CD4-positive, alpha-beta T cell (primary cell): ENCODE results near the gene ASH1L. TPM values are rescaled to one million over a fixed set of nuclear protein-coding genes. Genes with fewer than 3 reads are reported as not detected.

Experiments used
- ATAC-seq: fragments of 200-7000 bp; cut with Tn5 transposase; one replicate; pipeline ENCODE4 v1.10.0; 2022; ENCODE audit warnings: mild to moderate bottlenecking; ENCODE audit not compliant: poor library complexity
- CTCF ChIA-PET: fragments of 350-600 bp; sonication (Branson Sonifier 250); formaldehyde crosslinking; loops from one replicate; lab custom pipeline; 2021; ENCODE audit warnings: antibody characterized with exemption, inconsistent platforms; lab: Charles Lee
- POLR2A ChIA-PET: fragments of 350-600 bp; sonication (Branson Sonifier 250); formaldehyde crosslinking; loops from one replicate; lab custom pipeline; 2021; ENCODE audit warnings: antibody characterized with exemption, inconsistent platforms; lab: Charles Lee
- DNase-seq, 14 experiments: peaks; one replicate each; pipeline ENCODE4 v3.0.0-alpha.2; 2013 to 2020; ENCODE audit warnings: mixed read lengths in 2 of 14
- H3K27ac ChIP-seq, 2 donors: one replicate each; pipeline versions ENCODE4 v1.5.1 to v1.7.0; 2013; ENCODE audit warnings: low read length in 2 of 2, low read depth in 1 of 2, mild to moderate bottlenecking in 1 of 2
- H3K27me3 ChIP-seq, 2 experiments: 1 replicate in 1 of 2; 2 replicates in 1 of 2; pipeline versions ENCODE4 v1.6.1 to v1.7.0; 2013; ENCODE audit warnings: low read length in 2 of 2, control low read depth in 1 of 2, mild to moderate bottlenecking in 1 of 2, moderate library complexity in 1 of 2; ENCODE audit not compliant: insufficient read depth in 2 of 2, control insufficient read depth in 1 of 2
- H3K36me3 ChIP-seq: one replicate; pipeline ENCODE4 v1.6.1; 2013; ENCODE audit warnings: low read length, control low read depth; ENCODE audit not compliant: insufficient read depth
- H3K4me1 ChIP-seq: one replicate; pipeline ENCODE4 v1.6.1; 2013; ENCODE audit warnings: low read length, control low read depth; ENCODE audit not compliant: insufficient read depth
- H3K4me3 ChIP-seq: one replicate; pipeline ENCODE4 v1.5.1; 2013; ENCODE audit warnings: mild to moderate bottlenecking, low read length, moderate library complexity
- H3K9me3 ChIP-seq, 2 experiments: 1 replicate in 1 of 2; 2 replicates in 1 of 2; pipeline versions ENCODE4 v1.6.1 to v1.7.0; 2013; ENCODE audit warnings: low read length in 2 of 2, mild to moderate bottlenecking in 2 of 2, control low read depth in 1 of 2, moderate library complexity in 1 of 2; ENCODE audit not compliant: control insufficient read depth in 1 of 2, insufficient read depth in 1 of 2
- H3K27ac Mint-ChIP-seq: one replicate; pipeline ENCODE4 v1.8.0; 2020; ENCODE audit warnings: mixed read lengths
- H3K27me3 Mint-ChIP-seq: one replicate; pipeline ENCODE4 v1.8.0; 2021; ENCODE audit warnings: mixed read lengths
- H3K36me3 Mint-ChIP-seq: one replicate; pipeline ENCODE4 v1.8.0; 2021; ENCODE audit warnings: low read depth, mixed read lengths
- H3K4me1 Mint-ChIP-seq: one replicate; pipeline ENCODE4 v1.8.0; 2021; ENCODE audit warnings: low read depth, mixed read lengths
- H3K4me3 Mint-ChIP-seq: one replicate; pipeline ENCODE4 v1.8.0; 2020; ENCODE audit warnings: mild to moderate bottlenecking, mixed read lengths
- H3K9me3 Mint-ChIP-seq: one replicate; pipeline ENCODE4 v1.8.0; 2020; ENCODE audit warnings: mixed read lengths
- intact Hi-C, 2 experiments: fragments of 100-400 bp; cut with DNase I in 1 of 2; cut with micrococcal nuclease in 1 of 2; formaldehyde crosslinking; loops; one replicate each; pipeline versions ENCODE4 v1.15.1 to v1.9.0; 2023 to 2025; cut with DNase I, micrococcal nuclease
- total RNA-seq, 174 experiments: library from RNA in 2 of 174; stranded (reverse) in 2 of 174; gene quantifications; one replicate each; pipeline ENCODE4 v1.2.3 and lab custom pipeline; 2021 to 2026
- TF ChIP-seq, protein P1 (sequence below): fragments of 200-600 bp; IDR thresholded peaks from one replicate; pipeline ENCODE4 v1.8.0; 2022; ENCODE audit warnings: antibody characterized with exemption, mild to moderate bottlenecking

Gene ASH1L
- total RNA-seq, 2 experiments from 2014 or later: 71.0 to 72.8 TPM

DNA sequence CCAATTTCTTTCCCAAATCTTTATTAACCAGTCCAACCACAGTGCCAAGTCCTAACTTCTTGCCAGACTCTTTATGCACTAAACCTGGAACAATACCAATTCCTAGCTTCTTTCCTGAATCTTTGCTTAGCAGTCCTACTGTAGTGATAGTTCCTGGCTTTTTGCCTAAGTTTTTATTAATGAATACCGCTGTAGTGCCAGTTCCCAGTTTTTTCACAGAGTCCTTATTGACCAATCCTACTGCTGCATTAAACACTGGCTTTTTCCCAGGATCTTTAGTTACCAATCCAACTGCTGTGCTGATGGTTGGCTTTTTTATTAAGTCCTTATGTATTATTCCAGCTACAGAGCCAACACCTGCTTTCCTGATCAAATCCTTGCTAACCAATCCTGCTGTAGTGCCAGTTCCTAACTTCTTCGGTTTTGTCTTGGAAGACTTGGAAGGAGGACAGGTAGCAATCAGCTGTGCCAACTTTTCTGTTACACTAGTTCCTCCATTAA lies 80.8 kb downstream of the ASH1L start:
- intact Hi-C loops: no loop called here
- Histone ChIP-seq H3K27ac (no peak overlapping the region), H3K4me3 (no peak overlapping the region), H3K36me3 (peaks cover 47% of the 10 kb centered on the region), H3K4me1 (no peaks in the 10 kb centered on the region), H3K27me3 (no peaks in the 10 kb centered on the region), H3K9me3 (no peaks in the 10 kb centered on the region)
- POLR2A ChIA-PET: no interaction called here
- peaks cover 48% of the 10 kb centered on the region for H3K36me3 Mint-ChIP-seq
- DNase-seq: no peak
- TF ChIP-seq, protein P1, sequence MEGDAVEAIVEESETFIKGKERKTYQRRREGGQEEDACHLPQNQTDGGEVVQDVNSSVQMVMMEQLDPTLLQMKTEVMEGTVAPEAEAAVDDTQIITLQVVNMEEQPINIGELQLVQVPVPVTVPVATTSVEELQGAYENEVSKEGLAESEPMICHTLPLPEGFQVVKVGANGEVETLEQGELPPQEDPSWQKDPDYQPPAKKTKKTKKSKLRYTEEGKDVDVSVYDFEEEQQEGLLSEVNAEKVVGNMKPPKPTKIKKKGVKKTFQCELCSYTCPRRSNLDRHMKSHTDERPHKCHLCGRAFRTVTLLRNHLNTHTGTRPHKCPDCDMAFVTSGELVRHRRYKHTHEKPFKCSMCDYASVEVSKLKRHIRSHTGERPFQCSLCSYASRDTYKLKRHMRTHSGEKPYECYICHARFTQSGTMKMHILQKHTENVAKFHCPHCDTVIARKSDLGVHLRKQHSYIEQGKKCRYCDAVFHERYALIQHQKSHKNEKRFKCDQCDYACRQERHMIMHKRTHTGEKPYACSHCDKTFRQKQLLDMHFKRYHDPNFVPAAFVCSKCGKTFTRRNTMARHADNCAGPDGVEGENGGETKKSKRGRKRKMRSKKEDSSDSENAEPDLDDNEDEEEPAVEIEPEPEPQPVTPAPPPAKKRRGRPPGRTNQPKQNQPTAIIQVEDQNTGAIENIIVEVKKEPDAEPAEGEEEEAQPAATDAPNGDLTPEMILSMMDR: no peak
- no peak overlapping the region for H3K27ac Mint-ChIP-seq
- no peak overlapping the region for H3K4me3 Mint-ChIP-seq
- no peaks in the 10 kb centered on the region for H3K9me3 Mint-ChIP-seq
- no peak for ATAC-seq
- H3K4me1 Mint-ChIP-seq: peaks cover 23% of the 10 kb centered on the region
- CTCF ChIA-PET: interaction anchor here (1.0 kb wide), 1 partner anchor 12 kb away, joined by 3 read pairs; no protein-coding TSS in a partner anchor
- no peaks in the 10 kb centered on the region for H3K27me3 Mint-ChIP-seq

DNA sequence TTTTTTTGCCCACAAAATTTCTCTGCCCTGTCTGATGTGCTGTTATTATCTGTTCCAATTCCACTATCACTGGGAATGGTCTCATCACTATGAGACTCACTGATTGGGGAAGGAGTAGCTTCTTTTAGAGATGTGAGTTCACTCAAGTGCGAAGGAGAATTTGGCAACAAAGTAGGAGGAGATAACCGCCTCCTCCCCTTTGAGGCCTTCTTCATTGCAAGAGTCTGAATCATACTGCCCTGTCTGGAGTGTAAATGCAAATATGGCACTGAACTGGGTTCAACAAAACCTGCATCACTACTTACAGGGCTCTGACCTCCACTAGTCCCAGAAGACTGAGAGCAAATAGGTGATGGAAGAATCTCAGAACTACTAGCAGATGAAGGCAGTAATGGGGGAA lies 83.4 kb downstream of the ASH1L start:
- intact Hi-C loops: no loop called here
- TF ChIP-seq, protein P1: no peak
- ChIA-PET CTCF (interaction anchor here (1.8 kb wide), 1 partner anchor 17 kb away, joined by 5 read pairs; no protein-coding TSS in a partner anchor), POLR2A (no interaction called here)
- peaks cover 53% of the 10 kb centered on the region for H3K36me3 ChIP-seq
- no peaks in the 10 kb centered on the region for H3K4me1 ChIP-seq
- DNase-seq: no peak
- peaks cover 3% of the 10 kb centered on the region for H3K9me3 Mint-ChIP-seq
- no peak for ATAC-seq
- no peaks in the 10 kb centered on the region for H3K27me3 ChIP-seq
- H3K4me3 ChIP-seq: no peak overlapping the region
- H3K27ac ChIP-seq: no peak overlapping the region
- no peak overlapping the region for H3K27ac Mint-ChIP-seq
- H3K36me3 Mint-ChIP-seq: peaks cover 66% of the 10 kb centered on the region
- no peaks in the 10 kb centered on the region for H3K9me3 ChIP-seq
- H3K4me1 Mint-ChIP-seq: peaks cover 28% of the 10 kb centered on the region
- no peaks in the 10 kb centered on the region for H3K27me3 Mint-ChIP-seq
- no peak overlapping the region for H3K4me3 Mint-ChIP-seq

DNA sequence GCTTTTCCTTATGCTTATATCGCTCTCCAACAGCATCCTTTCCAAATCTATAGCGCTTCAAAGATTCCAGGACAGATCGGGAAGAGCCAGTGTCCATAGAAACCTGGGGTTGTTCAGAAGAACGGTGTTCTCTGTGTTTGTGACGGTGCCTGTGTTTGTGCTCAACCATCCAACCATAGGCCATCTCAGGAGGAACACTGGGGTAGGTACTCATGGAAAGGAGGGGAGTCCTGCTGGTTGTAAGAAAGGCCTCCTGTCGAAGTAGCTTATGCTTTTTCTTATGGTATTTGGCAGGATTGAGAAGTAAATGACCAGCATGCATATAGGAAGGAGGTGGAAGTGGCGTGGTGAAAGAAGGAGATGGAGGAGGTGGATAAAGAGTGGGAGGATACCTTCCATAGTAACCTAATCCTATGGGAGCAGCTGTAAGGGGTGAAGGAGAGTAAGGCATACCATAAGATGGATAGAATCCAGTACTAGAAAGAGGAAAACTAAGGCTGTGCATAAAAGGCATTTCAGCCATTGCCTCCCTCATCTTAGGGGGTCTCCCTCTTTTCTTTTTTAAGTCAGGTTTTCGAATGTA lies 84.2 kb downstream of the ASH1L start:
- intact Hi-C loops: no loop called here
- TF ChIP-seq, protein P1: no peak
- H3K4me3 Mint-ChIP-seq: no peak overlapping the region
- no peak for ATAC-seq
- H3K36me3 ChIP-seq: peaks cover 57% of the 10 kb centered on the region
- no peak overlapping the region for H3K27ac Mint-ChIP-seq
- H3K27me3 Mint-ChIP-seq: no peaks in the 10 kb centered on the region
- POLR2A ChIA-PET: no interaction called here
- CTCF ChIA-PET: interaction anchor here (1.8 kb wide), 1 partner anchor 18 kb away, joined by 5 read pairs; no protein-coding TSS in a partner anchor
- H3K27me3 ChIP-seq: no peaks in the 10 kb centered on the region
- H3K9me3 Mint-ChIP-seq: peaks cover 3% of the 10 kb centered on the region
- peaks cover 28% of the 10 kb centered on the region for H3K4me1 Mint-ChIP-seq
- H3K4me3 ChIP-seq: no peak overlapping the region
- no peaks in the 10 kb centered on the region for H3K4me1 ChIP-seq
- peaks cover 70% of the 10 kb centered on the region for H3K36me3 Mint-ChIP-seq
- no peaks in the 10 kb centered on the region for H3K9me3 ChIP-seq
- H3K27ac ChIP-seq: no peak overlapping the region
- DNase-seq: no peak
